HepG2 (cell line): ENCODE measurements around the gene SEMA4B. TPM values are rescaled to one million over a fixed set of nuclear protein-coding genes. Genes with fewer than 3 reads are reported as not detected.

Experiments used
- AHR ChIP-seq: IDR thresholded peaks from 2 replicates; pipeline ENCODE4 v1.6.1; 2018; ENCODE audit warnings: missing genetic modification reagents, missing compliant biosample characterization
- FOSL2 ChIP-seq: sonication (generic); formaldehyde crosslinking; IDR thresholded peaks from 2 replicates; pipeline ENCODE4 v1.4.0; 2020; ENCODE audit warnings: missing genetic modification reagents
- GATAD1 ChIP-seq: IDR thresholded peaks from 2 replicates; pipeline ENCODE4 v1.6.1; 2016; ENCODE audit warnings: missing genetic modification reagents, missing compliant biosample characterization
- HIVEP1 ChIP-seq: sonication (generic); formaldehyde crosslinking; IDR thresholded peaks from 2 replicates; pipeline ENCODE4 v1.4.0; 2020; ENCODE audit warnings: mild to moderate bottlenecking, missing genetic modification reagents
- HNRNPLL ChIP-seq: fragments of 200-400 bp; formaldehyde crosslinking; IDR thresholded peaks from 2 replicates; pipeline ENCODE4 v1.6.1; 2017; ENCODE audit warnings: mild to moderate bottlenecking, low read depth, low read length; ENCODE audit not compliant: poor library complexity, severe bottlenecking
- HOXA3 ChIP-seq: sonication (generic); formaldehyde crosslinking; IDR thresholded peaks from 2 replicates; pipeline ENCODE4 v1.5.0; 2020; ENCODE audit warnings: missing genetic modification reagents
- NFKB2 ChIP-seq: sonication (generic); formaldehyde crosslinking; IDR thresholded peaks from 2 replicates; pipeline ENCODE4 v1.4.0; 2020; ENCODE audit warnings: missing genetic modification reagents, borderline replicate concordance
- NR2F1 ChIP-seq, 2 experiments: fragments of 450-650 bp in 1 of 2; formaldehyde crosslinking in 1 of 2; IDR thresholded peaks; 2 replicates each; pipeline versions ENCODE4 v1.5.0 to v1.6.1; 2016 to 2020; ENCODE audit warnings: mild to moderate bottlenecking in 1 of 2, missing compliant biosample characterization in 1 of 2, missing genetic modification reagents in 1 of 2, moderate library complexity in 1 of 2
- SP4 ChIP-seq: sonication (generic); formaldehyde crosslinking; IDR thresholded peaks from 2 replicates; pipeline ENCODE4 v1.8.1; 2023; ENCODE audit warnings: mild to moderate bottlenecking, missing genetic modification reagents
- TGIF2 ChIP-seq: IDR thresholded peaks from 2 replicates; pipeline ENCODE4 v1.6.1; 2016; ENCODE audit warnings: control low read depth, missing compliant biosample characterization
- U2AF2 ChIP-seq: fragments of 200-400 bp; formaldehyde crosslinking; IDR thresholded peaks from 2 replicates; pipeline ENCODE4 v1.6.1; 2017; ENCODE audit warnings: low read depth, mild to moderate bottlenecking, low read length
- ZNF12 ChIP-seq: sonication (generic); formaldehyde crosslinking; IDR thresholded peaks from 2 replicates; pipeline ENCODE4 v1.5.0; 2020; ENCODE audit warnings: missing genetic modification reagents
- ZNF337 ChIP-seq: sonication (generic); formaldehyde crosslinking; IDR thresholded peaks from 2 replicates; pipeline ENCODE4 v1.5.1; 2020; ENCODE audit warnings: missing genetic modification reagents, low read depth, mild to moderate bottlenecking, borderline replicate concordance
- ZNF839 ChIP-seq: sonication (generic); formaldehyde crosslinking; IDR thresholded peaks from 2 replicates; pipeline ENCODE4 v1.4.0; 2020; ENCODE audit warnings: missing genetic modification reagents, mild to moderate bottlenecking, borderline replicate concordance
- ZSCAN29 ChIP-seq: sonication (generic); formaldehyde crosslinking; conservative IDR thresholded peaks from 2 replicates; pipeline ENCODE4 v1.4.0; 2020; ENCODE audit warnings: mild to moderate bottlenecking, missing genetic modification reagents
- polyA plus RNA-seq, 8 experiments: library from polyadenylated mRNA; depleted of rRNA in 3 of 8; stranded (reverse) in 7 of 8; unstranded in 1 of 8; fragments of >200 nt; fragmentation: Illumina TruSeq in 4 of 8; extraction: Trizol in 4 of 8; gene quantifications; 2 replicates each; pipeline versions ENCODE4 v1.2.1 to v1.2.3, GENCODE V29; 2011 to 2016; ENCODE audit warnings: low read depth in 4 of 8, missing spikeins in 1 of 8, mixed read lengths in 1 of 8; ENCODE audit not compliant: insufficient read depth in 1 of 8
- total RNA-seq, 5 experiments: library from RNA; depleted of rRNA; stranded (reverse); fragments of >200 nt; fragmentation: Illumina TruSeq; extraction: Trizol; gene quantifications; 2 replicates each; pipeline ENCODE4 v1.2.3, GENCODE V29; 2016; ENCODE audit warnings: low read depth in 1 of 5
- TF ChIP-seq, protein P1 (sequence below): sonication (generic); formaldehyde crosslinking; IDR thresholded peaks from 2 replicates; pipeline ENCODE4 v1.4.0; 2020; ENCODE audit warnings: mild to moderate bottlenecking, missing genetic modification reagents
- TF ChIP-seq, protein P2 (sequence below), 2 experiments: fragments of 450-650 bp in 1 of 2; sonication (generic) in 1 of 2; formaldehyde crosslinking; IDR thresholded peaks; 2 replicates each; pipeline versions ENCODE4 v1.5.0 to v1.8.0; 2020 to 2022; ENCODE audit warnings: mild to moderate bottlenecking in 1 of 2, missing genetic modification reagents in 1 of 2
- TF ChIP-seq, protein P3 (sequence below): sonication (generic); formaldehyde crosslinking; IDR thresholded peaks from 2 replicates; pipeline ENCODE4 v1.5.0; 2020; ENCODE audit warnings: missing genetic modification reagents, mild to moderate bottlenecking, borderline replicate concordance
- TF ChIP-seq, protein P4 (sequence below): sonication (generic); formaldehyde crosslinking; IDR thresholded peaks from 2 replicates; pipeline ENCODE4 v1.4.0; 2020; ENCODE audit warnings: missing genetic modification reagents
- TF ChIP-seq, protein P5 (sequence below): sonication (generic); formaldehyde crosslinking; IDR thresholded peaks from 2 replicates; pipeline ENCODE4 v1.4.0; 2020; ENCODE audit warnings: missing genetic modification reagents

Gene SEMA4B
- total and polyA plus RNA-seq, 2 of the 13 experiments (the other 11 are each of a cell fraction or from before 2014, with no cell fraction given): 2.1 to 17.0 TPM

DNA sequence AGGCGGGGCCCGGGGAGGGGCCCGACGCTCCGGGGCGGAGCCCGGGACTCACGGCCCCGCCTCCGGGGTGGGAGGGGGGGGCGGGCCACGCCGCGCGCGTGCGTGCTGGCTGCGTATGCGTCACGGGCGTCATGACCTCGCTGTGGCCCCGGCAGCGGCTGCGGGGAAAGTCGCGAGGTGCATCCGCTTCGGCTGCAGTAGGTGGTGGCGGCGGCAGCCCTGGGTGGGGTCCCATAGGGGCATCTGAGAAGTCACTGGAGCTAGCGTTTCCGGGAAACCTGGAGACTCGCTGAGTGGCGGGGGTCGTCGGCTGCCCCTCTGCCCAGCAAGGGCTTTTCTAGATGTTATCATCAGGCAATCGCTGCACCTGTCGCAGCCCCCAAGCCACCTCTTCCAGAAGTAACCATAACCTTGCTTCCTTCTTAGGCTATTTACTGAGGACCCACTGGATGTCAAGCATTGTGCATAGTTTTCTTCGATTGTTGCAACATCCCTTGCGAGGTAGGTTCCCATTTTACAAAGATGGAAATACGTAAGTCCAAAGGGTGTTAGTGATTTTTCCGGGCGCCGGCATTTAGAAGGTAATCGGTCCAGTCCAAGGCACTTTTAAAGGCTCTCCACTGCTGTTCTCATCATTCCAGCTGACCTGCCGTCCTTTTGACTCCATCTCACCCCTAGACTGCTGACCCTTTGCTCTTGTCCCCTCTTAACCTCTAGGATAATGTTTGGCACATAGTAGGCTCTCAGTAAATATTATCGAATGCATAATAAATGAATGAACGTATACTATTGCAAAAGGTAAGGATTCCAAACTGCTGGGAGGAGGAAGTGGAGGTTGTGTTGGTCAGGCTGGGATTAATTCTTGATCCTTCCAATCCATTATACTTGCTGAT, 33.2 kb downstream of the SEMA4B start, which contains the start of gene GDPGP1 (continued):
- TF ChIP-seq, protein P1, sequence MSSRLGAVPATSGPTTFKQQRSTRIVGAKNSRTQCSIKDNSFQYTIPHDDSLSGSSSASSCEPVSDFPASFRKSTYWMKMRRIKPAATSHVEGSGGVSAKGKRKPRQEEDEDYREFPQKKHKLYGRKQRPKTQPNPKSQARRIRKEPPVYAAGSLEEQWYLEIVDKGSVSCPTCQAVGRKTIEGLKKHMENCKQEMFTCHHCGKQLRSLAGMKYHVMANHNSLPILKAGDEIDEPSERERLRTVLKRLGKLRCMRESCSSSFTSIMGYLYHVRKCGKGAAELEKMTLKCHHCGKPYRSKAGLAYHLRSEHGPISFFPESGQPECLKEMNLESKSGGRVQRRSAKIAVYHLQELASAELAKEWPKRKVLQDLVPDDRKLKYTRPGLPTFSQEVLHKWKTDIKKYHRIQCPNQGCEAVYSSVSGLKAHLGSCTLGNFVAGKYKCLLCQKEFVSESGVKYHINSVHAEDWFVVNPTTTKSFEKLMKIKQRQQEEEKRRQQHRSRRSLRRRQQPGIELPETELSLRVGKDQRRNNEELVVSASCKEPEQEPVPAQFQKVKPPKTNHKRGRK (CRISPR knock-in tag): no peak
- TF ChIP-seq, protein P2, sequence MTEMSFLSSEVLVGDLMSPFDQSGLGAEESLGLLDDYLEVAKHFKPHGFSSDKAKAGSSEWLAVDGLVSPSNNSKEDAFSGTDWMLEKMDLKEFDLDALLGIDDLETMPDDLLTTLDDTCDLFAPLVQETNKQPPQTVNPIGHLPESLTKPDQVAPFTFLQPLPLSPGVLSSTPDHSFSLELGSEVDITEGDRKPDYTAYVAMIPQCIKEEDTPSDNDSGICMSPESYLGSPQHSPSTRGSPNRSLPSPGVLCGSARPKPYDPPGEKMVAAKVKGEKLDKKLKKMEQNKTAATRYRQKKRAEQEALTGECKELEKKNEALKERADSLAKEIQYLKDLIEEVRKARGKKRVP (CRISPR knock-in tag; IDR thresholded peaks at IDR 0.05): 0 out of 4 replicates have a peak, but pooled peaks of 1 of the 2 experiments have one; percentile 15
- TF ChIP-seq GATAD1 (CRISPR knock-in tag) (peak; percentile 5; the same call in 1 of the 2 replicates), HIVEP1 (no peak), NR2F1 (CRISPR knock-in tag; IDR thresholded peaks at IDR 0.05) (0 out of 4 replicates have a peak, but pooled peaks of 1 of the 2 experiments have one; percentile 25), SP4 (CRISPR knock-in tag) (peak; percentile 87; the same call in 1 of the 2 replicates), U2AF2 (no peak), FOSL2 (CRISPR knock-in tag) (peak; percentile 58; the same call in 1 of the 2 replicates), ZNF12 (CRISPR knock-in tag) (0 out of 2 replicates have a peak, but pooled peaks have one; percentile 55), ZSCAN29 (0 out of 2 replicates have a peak, but pooled peaks have one; percentile 31), ZNF839 (CRISPR knock-in tag) (no peak), HOXA3 (CRISPR knock-in tag) (peak; percentile 16; the same call in 1 of the 2 replicates), TGIF2 (0 out of 2 replicates have a peak, but pooled peaks have one; percentile 48), AHR (CRISPR knock-in tag) (0 out of 2 replicates have a peak, but pooled peaks have one; percentile 1), NFKB2 (0 out of 2 replicates have a peak, but pooled peaks have one; percentile 6), ZNF337 (CRISPR knock-in tag) (no peak), HNRNPLL (peak; percentile 16)
- TF ChIP-seq, protein P3, sequence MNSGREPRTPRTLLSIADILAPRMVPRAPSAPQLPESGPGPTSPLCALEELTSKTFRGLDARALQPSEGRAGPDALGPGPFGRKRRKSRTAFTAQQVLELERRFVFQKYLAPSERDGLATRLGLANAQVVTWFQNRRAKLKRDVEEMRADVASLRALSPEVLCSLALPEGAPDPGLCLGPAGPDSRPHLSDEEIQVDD (CRISPR knock-in tag): no peak
- TF ChIP-seq, protein P4, sequence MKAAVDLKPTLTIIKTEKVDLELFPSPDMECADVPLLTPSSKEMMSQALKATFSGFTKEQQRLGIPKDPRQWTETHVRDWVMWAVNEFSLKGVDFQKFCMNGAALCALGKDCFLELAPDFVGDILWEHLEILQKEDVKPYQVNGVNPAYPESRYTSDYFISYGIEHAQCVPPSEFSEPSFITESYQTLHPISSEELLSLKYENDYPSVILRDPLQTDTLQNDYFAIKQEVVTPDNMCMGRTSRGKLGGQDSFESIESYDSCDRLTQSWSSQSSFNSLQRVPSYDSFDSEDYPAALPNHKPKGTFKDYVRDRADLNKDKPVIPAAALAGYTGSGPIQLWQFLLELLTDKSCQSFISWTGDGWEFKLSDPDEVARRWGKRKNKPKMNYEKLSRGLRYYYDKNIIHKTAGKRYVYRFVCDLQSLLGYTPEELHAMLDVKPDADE (CRISPR knock-in tag): no peak
- TF ChIP-seq, protein P5, sequence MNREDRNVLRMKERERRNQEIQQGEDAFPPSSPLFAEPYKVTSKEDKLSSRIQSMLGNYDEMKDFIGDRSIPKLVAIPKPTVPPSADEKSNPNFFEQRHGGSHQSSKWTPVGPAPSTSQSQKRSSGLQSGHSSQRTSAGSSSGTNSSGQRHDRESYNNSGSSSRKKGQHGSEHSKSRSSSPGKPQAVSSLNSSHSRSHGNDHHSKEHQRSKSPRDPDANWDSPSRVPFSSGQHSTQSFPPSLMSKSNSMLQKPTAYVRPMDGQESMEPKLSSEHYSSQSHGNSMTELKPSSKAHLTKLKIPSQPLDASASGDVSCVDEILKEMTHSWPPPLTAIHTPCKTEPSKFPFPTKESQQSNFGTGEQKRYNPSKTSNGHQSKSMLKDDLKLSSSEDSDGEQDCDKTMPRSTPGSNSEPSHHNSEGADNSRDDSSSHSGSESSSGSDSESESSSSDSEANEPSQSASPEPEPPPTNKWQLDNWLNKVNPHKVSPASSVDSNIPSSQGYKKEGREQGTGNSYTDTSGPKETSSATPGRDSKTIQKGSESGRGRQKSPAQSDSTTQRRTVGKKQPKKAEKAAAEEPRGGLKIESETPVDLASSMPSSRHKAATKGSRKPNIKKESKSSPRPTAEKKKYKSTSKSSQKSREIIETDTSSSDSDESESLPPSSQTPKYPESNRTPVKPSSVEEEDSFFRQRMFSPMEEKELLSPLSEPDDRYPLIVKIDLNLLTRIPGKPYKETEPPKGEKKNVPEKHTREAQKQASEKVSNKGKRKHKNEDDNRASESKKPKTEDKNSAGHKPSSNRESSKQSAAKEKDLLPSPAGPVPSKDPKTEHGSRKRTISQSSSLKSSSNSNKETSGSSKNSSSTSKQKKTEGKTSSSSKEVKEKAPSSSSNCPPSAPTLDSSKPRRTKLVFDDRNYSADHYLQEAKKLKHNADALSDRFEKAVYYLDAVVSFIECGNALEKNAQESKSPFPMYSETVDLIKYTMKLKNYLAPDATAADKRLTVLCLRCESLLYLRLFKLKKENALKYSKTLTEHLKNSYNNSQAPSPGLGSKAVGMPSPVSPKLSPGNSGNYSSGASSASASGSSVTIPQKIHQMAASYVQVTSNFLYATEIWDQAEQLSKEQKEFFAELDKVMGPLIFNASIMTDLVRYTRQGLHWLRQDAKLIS (CRISPR knock-in tag): no peak
